Pancreas (tissue), 10 donors: ENCODE measurements around the gene PVALB. TPM values are rescaled to one million over a fixed set of nuclear protein-coding genes. Genes with fewer than 3 reads are reported as not detected.
A peak's percentile ranks its signal among the peaks of the same experiment; 100 is the strongest.

Experiments
- ATAC-seq, 4 donors: fragments of 200-7000 bp; cut with Tn5 transposase; one replicate each; pipeline versions ENCODE4 v1.8.0 to v1.9.1; 2020; ENCODE audit warnings: mild to moderate bottlenecking in 4 of 4, moderate library complexity in 4 of 4
- DNase-seq, 6 donors: peaks; one replicate each; pipeline ENCODE4 v3.0.0-alpha.2; 2020
- FAIRE-seq: peaks from 2 replicates; lab custom pipeline; 2012; peaks lifted over from hg19 to GRCh38; lab: Jason Lieb, UNC
- H3K27ac ChIP-seq, 4 donors: fragments of 200-600 bp; sonication (generic); 1 replicate in 3 of 4; 2 replicates in 1 of 4; pipeline versions ENCODE4 v1.5.0 to v1.8.0; 2020
- H3K27me3 ChIP-seq, 4 donors: fragments of 200-600 bp; one replicate each; pipeline ENCODE4 v1.8.0; 2021
- H3K36me3 ChIP-seq, 3 donors: fragments of 200-600 bp; sonication (generic) in 1 of 3; one replicate each; pipeline versions ENCODE4 v1.5.0 to v1.8.0; 2020 to 2021
- H3K4me1 ChIP-seq, 3 donors: fragments of 200-600 bp; one replicate each; pipeline ENCODE4 v1.8.0; 2021
- H3K4me3 ChIP-seq, 4 donors: fragments of 200-600 bp; sonication (generic) in 2 of 4; one replicate each; pipeline versions ENCODE4 v1.5.0 to v1.8.0; 2020 to 2021
- H3K9me3 ChIP-seq, 4 donors: fragments of 200-600 bp; one replicate each; pipeline ENCODE4 v1.8.0; 2021
- CTCF ChIP-seq, 4 donors: fragments of 200-600 bp; sonication (generic) in 3 of 4; IDR thresholded peaks; one replicate each; pipeline versions ENCODE4 v1.5.0 to v1.8.0; 2021; ENCODE audit warnings: antibody characterized with exemption in 4 of 4
- WGBS, 2 donors: extraction: QIAGEN DNeasy Blood & Tissue Kit; methylation state at CpG; one replicate each; pipeline ENCODE4 v1.1.7; 2013; 5-methylcytosine and 5-hydroxymethylcytosine counted together
- intact Hi-C, 3 donors: fragments of 100-400 bp; cut with DNase I; formaldehyde crosslinking; loops; one replicate each; pipeline versions ENCODE4 v1.11.1 to v1.14.2; 2022
- polyA plus RNA-seq, 2 donors: library from polyadenylated mRNA; stranded (reverse); fragments of 200-250 nt; gene quantifications; one replicate each; pipeline ENCODE4 v1.2.3, GENCODE V29; 2013
- total RNA-seq, 6 donors: library from RNA; stranded (reverse); fragmentation: NEBNext Ultra II Directional in 4 of 6; extraction: Animal tissue kit (Norgen Biotek cat#: 25700) in 4 of 6; gene quantifications; one replicate each; pipeline versions ENCODE4 v1.2.1 to v1.2.4, GENCODE V29; 2021 to 2023
- donor health status: healthy with polysubstance abuse.
- donor health status: DM: no; HTN: no; CAD: no; lungs with moderate emphysema.
- donor health status: DM: no; HTN: no; CAD: no.
- donor health status: control.
- donor health status: control.
- donor health status: Bipolar disorder and iron deficiency.
- donor health status: DM: yes; HTN: yes; CAD: no.
- donor health status: DM: no; HTN: no; CAD: no.
- donor health status: DM: no; HTN: no; CAD: no.
- donor health status: DM: yes; HTN: yes; CAD: no.

Gene PVALB
- total and polyA plus RNA-seq, 8 donors = 0.54 TPM; not detected in 7

DNA sequence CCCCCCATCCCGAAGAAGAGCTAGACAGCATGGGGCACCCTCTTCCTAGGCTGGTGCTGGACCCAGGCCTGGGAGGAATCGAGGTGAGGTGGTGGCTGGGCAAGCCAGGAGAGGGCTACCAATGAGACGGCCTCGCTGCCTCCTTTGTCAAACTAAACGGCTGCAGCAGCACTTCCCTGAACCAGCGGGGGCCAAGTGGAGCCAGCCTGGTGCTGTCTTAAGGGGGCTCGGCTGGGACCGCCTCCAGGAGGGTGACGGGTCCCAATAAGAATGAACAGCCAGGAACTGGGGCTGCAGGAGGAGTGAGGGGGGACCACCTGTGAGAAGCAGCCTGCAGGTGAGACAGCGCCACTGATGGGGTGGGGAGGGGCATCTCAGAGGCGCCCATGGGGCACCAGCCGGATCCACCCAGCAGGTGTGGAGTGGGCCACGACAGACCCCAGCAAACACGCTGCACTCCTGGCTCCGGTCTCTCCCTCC lies 58.0 kb downstream of the PVALB start:
- Histone ChIP-seq H3K27me3 (no peaks in the 10 kb centered on the region), H3K4me3 (no peak overlapping the region), H3K4me1 (peaks cover 0 to 6% (median 5%) of the 10 kb centered on the region in 3 donors), H3K9me3 (no peaks in the 10 kb centered on the region), H3K27ac (no peak overlapping the region), H3K36me3 (peaks cover 0 to 4% (median 0%) of the 10 kb centered on the region in 3 donors)
- 83 to 91% methylated on average over 15 of the region's 15 CpGs for WGBS, 2 donors
- ATAC-seq (no peak), DNase-seq (peak in 1 of 6 donors; percentile 6), FAIRE-seq (no peak)
- TF ChIP-seq CTCF (IDR thresholded peaks at IDR 0.05) = no peak
- intact Hi-C loops = no loop called here

DNA sequence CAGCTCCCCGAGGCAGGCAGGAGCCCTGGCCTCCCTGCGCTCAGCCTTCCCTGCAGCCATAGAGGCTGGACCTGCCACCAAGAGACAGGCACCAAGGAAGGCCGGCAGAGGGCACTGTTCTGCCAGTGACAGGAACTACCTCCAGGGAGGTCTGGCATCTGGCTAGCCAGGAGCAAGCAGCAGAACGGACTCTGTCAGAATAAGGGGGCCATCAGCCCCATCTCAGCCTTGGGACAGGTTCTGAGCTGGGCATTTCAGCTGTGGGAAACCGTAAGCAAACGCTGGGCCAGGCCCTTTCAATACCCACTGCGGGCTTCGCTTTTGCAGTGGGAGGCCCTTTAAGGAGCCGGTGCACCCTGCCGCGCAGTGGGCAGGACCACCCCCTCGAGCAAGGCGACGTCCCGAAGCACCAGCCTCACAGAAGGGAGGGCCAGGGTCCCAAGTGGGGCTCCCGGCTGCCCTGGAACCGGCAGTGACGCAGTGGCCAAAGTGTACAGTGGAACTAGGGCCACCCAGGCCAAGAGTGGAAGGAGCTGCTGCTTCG lies 59.1 kb downstream of the PVALB start:
- peak; percentile 80 to 90 (median 83) for TF ChIP-seq CTCF (IDR thresholded peaks at IDR 0.05)
- intact Hi-C loops = no loop called here
- Histone ChIP-seq H3K4me1 (peaks cover 0 to 6% (median 5%) of the 10 kb centered on the region in 3 donors), H3K9me3 (no peaks in the 10 kb centered on the region), H3K27ac (no peak overlapping the region), H3K36me3 (peaks cover 0 to under 1% (median 0%) of the 10 kb centered on the region in 3 donors), H3K4me3 (no peak overlapping the region), H3K27me3 (no peaks in the 10 kb centered on the region)
- FAIRE-seq = no peak
- peak; percentile 80 to 95 (median 89) for ATAC-seq
- WGBS, 2 donors = 54 to 63% methylated on average over 19 of the region's 19 CpGs
- peak; percentile 70 to 93 (median 84) for DNase-seq

DNA sequence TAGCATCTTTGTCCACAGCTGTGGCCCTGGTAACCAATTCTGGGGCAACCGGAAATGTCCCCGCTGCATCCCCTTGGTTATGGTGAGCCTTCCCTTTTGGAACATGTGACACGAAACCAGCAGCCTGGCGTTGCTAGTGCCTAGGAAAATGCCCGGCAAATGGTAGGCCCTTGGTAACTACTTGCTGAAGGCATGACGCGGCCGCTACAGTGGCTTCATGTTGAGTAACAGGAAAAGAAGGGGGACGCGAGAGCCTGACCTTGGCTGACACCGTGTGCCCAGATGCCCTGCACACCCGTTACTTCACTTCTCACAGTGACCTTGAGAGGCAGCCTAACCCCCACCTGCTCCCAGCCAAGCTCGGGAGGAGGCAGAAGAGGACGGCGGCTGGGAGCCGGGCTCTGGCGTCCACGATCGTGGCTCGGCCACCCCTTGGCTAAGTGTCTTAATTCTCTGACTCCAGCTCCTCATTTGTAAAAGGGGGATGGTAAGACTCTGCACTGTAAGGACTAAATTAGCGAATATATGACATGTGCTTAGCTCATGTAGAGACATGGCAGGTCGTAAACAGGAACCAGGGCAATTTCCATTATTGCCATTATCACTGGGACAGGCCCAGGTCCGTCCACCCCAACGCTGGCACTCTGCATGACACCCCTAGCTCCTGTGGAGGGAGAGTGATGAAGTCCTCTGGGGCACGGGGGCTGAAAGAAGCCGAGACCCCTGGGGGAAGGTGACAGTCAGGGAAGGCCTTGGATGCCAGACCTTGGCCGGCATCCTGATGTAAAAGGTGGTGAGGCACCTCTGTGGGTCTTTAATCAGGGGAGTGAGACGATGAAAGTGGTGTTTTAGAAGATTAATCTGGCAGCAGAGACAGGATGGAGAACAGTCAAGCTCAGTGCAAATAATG lies 59.8 kb downstream of the PVALB start:
- Histone ChIP-seq H3K4me1 (peaks cover 0 to 6% (median 5%) of the 10 kb centered on the region in 3 donors), H3K9me3 (no peaks in the 10 kb centered on the region), H3K4me3 (no peak overlapping the region), H3K27me3 (no peaks in the 10 kb centered on the region), H3K27ac (no peak overlapping the region), H3K36me3 (no peaks in the 10 kb centered on the region)
- no peak for TF ChIP-seq CTCF (IDR thresholded peaks at IDR 0.05)
- intact Hi-C loops = no loop called here
- DNase-seq (no peak), FAIRE-seq (no peak), ATAC-seq (peak in 3 of 4 donors; percentile 14 to 55 (median 37))
- 37 to 43% methylated on average over 28 of the region's 28 CpGs for WGBS, 2 donors

DNA sequence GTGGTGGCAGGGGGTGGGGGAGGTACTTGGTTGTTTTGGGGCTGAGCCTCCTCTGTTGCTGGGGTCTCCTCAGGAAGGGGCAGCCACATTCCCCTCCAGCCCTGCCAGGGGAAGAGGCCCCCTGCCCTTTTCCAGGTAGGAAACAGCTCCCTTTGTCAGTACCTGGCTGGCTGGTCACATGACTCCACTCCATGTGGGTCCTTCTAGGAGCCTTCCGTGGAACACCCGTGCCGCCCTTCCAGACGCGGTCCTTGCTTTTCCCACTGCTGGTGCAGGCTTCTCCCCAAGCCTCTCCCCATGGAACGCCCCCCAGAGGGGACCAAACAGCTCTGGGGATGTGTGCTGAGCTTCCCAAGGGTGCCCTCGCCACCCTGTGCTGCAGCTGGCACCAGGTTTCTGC lies 60.8 kb downstream of the PVALB start:
- TF ChIP-seq CTCF (IDR thresholded peaks at IDR 0.05) = no peak
- no peak for ATAC-seq
- no peaks in the 10 kb centered on the region for H3K4me1 ChIP-seq
- no peaks in the 10 kb centered on the region for H3K36me3 ChIP-seq
- H3K9me3 ChIP-seq = no peaks in the 10 kb centered on the region
- H3K27me3 ChIP-seq = no peaks in the 10 kb centered on the region
- 53 to 60% methylated on average over 7 of the region's 7 CpGs for WGBS, 2 donors
- intact Hi-C loops = no loop called here
- H3K27ac ChIP-seq = no peak overlapping the region
- no peak for DNase-seq
- FAIRE-seq = no peak
- no peak overlapping the region for H3K4me3 ChIP-seq
